HUES64 (cell line): ENCODE measurements around the gene KRT31.
"Not testable (repeated sequence)": the region's sequence is repeated elsewhere in the genome, so short reads cannot be mapped to it uniquely, and the experiment has no call there.

Experiments
- H3K27ac ChIP-seq: 2 replicates; pipeline ENCODE4 v1.7.0; 2013; ENCODE audit warnings: low read depth, low read length, inconsistent platforms
- H3K27me3 ChIP-seq: 2 replicates; pipeline ENCODE4 v1.6.1; 2013; ENCODE audit warnings: mild to moderate bottlenecking, low read length; ENCODE audit not compliant: insufficient read depth
- H3K36me3 ChIP-seq: 2 replicates; pipeline ENCODE4 v1.6.1; 2013; ENCODE audit warnings: mild to moderate bottlenecking, low read length; ENCODE audit not compliant: insufficient read depth
- H3K4me1 ChIP-seq: 2 replicates; pipeline ENCODE4 v1.6.1; 2013; ENCODE audit warnings: mild to moderate bottlenecking, low read length, moderate library complexity; ENCODE audit not compliant: insufficient read depth
- H3K4me3 ChIP-seq: 2 replicates; pipeline ENCODE4 v1.5.1; 2013; ENCODE audit warnings: mild to moderate bottlenecking, low read length, moderate library complexity
- H3K9ac ChIP-seq: 2 replicates; pipeline ENCODE4 v1.6.1; 2013; ENCODE audit warnings: mild to moderate bottlenecking, low read depth, low read length
- H3K9me3 ChIP-seq: 2 replicates; pipeline ENCODE4 v1.6.1; 2013; ENCODE audit warnings: low read depth, low read length; ENCODE audit not compliant: insufficient read depth
- WGBS: fragments of 150-250, 120-280 bp; methylation state at CpG from one replicate; pipeline ENCODE4 v1.1.7; 2013; ENCODE audit warnings: missing lambda C conversion rate; 5-methylcytosine and 5-hydroxymethylcytosine counted together

The KRT31 gene

GRCh38 chr17:41403404-41404023, 6.1 kb upstream of the KRT31 start:
- Histone ChIP-seq H3K4me1 (no peaks in the 10 kb centered on the region), H3K9ac (no peak overlapping the region), H3K27ac (no peak overlapping the region), H3K36me3 (no peaks in the 10 kb centered on the region), H3K9me3 (no peaks in the 10 kb centered on the region), H3K27me3 (no peaks in the 10 kb centered on the region), H3K4me3 (no peak overlapping the region)
- 91% methylated on average over 3 of the region's 4 CpGs for WGBS

- no peak overlapping the region for H3K4me3 ChIP-seq
- no peak overlapping the region for H3K27ac ChIP-seq
- no peaks in the 10 kb centered on the region for H3K4me1 ChIP-seq
- H3K9me3 ChIP-seq = no peaks in the 10 kb centered on the region
- WGBS = 95% methylated on average over 5 of the region's 5 CpGs
- no peak overlapping the region for H3K9ac ChIP-seq
- no peaks in the 10 kb centered on the region for H3K27me3 ChIP-seq
- no peaks in the 10 kb centered on the region for H3K36me3 ChIP-seq
These were observed 4.8 kb upstream of the KRT31 start for GRCh38 chr17:41402161-41402560.

GRCh38 chr17:41396340-41396739, 1.1 kb downstream of the KRT31 start:
- 96% methylated on average over 7 of the region's 7 CpGs for WGBS
- Histone ChIP-seq H3K9ac (no peak overlapping the region), H3K27ac (no peak overlapping the region), H3K36me3 (no peaks in the 10 kb centered on the region), H3K9me3 (no peaks in the 10 kb centered on the region), H3K27me3 (no peaks in the 10 kb centered on the region), H3K4me1 (no peaks in the 10 kb centered on the region), H3K4me3 (no peak overlapping the region)

GRCh38 chr17:41395611-41396010, 1.8 kb downstream of the KRT31 start:
- no peaks in the 10 kb centered on the region for H3K9me3 ChIP-seq
- WGBS = 86% methylated on average over 1 of the region's 1 CpG
- no peaks in the 10 kb centered on the region for H3K36me3 ChIP-seq
- no peaks in the 10 kb centered on the region for H3K27me3 ChIP-seq
- H3K9ac ChIP-seq = no peak overlapping the region
- no peaks in the 10 kb centered on the region for H3K4me1 ChIP-seq
- no peak overlapping the region for H3K4me3 ChIP-seq
- no peak overlapping the region for H3K27ac ChIP-seq

- H3K9ac ChIP-seq, H3K4me1 ChIP-seq, H3K27me3 ChIP-seq, H3K4me3 ChIP-seq, H3K27ac ChIP-seq, H3K36me3 ChIP-seq, H3K9me3 ChIP-seq: not testable (repeated sequence)
- 94% methylated on average over 9 of the region's 12 CpGs for WGBS
These were observed 2.4 kb downstream of the KRT31 start for GRCh38 chr17:41395044-41395443.

GRCh38 chr17:41394254-41394996, 3.0 kb downstream of the KRT31 start:
- H3K4me3 ChIP-seq = no peak overlapping the region

GRCh38 chr17:41393826-41394225, 3.6 kb downstream of the KRT31 start:
- H3K36me3 ChIP-seq = no peaks in the 10 kb centered on the region
- no peaks in the 10 kb centered on the region for H3K27me3 ChIP-seq
- H3K27ac ChIP-seq = no peak overlapping the region
- H3K9ac ChIP-seq = no peak overlapping the region
- 94% methylated on average over 10 of the region's 10 CpGs for WGBS
- no peaks in the 10 kb centered on the region for H3K9me3 ChIP-seq
- no peak overlapping the region for H3K4me3 ChIP-seq
- no peaks in the 10 kb centered on the region for H3K4me1 ChIP-seq

More at GRCh38 chr17:41394254-41394996, 3.0 kb downstream of the KRT31 start:
- no peaks in the 10 kb centered on the region for H3K27me3 ChIP-seq
- no peaks in the 10 kb centered on the region for H3K36me3 ChIP-seq
- H3K9ac ChIP-seq = no peak overlapping the region
- no peak overlapping the region for H3K27ac ChIP-seq
- H3K4me1 ChIP-seq = no peaks in the 10 kb centered on the region
- 95% methylated on average over 10 of the region's 10 CpGs for WGBS
- no peaks in the 10 kb centered on the region for H3K9me3 ChIP-seq

GRCh38 chr17:41393294-41393693, 4.1 kb downstream of the KRT31 start:
- 94% methylated on average over 5 of the region's 5 CpGs for WGBS

GRCh38 chr17:41392278-41392677, 5.1 kb downstream of the KRT31 start:
- WGBS = no CpG with 5 or more reads among the region's 1 CpG
- no peaks in the 10 kb centered on the region for H3K9me3 ChIP-seq
- no peaks in the 10 kb centered on the region for H3K4me1 ChIP-seq
- no peak overlapping the region for H3K4me3 ChIP-seq
- H3K36me3 ChIP-seq = no peaks in the 10 kb centered on the region
- no peaks in the 10 kb centered on the region for H3K27me3 ChIP-seq
- H3K27ac ChIP-seq = no peak overlapping the region
- no peak overlapping the region for H3K9ac ChIP-seq

More at GRCh38 chr17:41393294-41393693, 4.1 kb downstream of the KRT31 start:
- no peak overlapping the region for H3K27ac ChIP-seq
- H3K4me3 ChIP-seq = no peak overlapping the region
- no peaks in the 10 kb centered on the region for H3K27me3 ChIP-seq
- no peak overlapping the region for H3K9ac ChIP-seq
- no peaks in the 10 kb centered on the region for H3K36me3 ChIP-seq
- no peaks in the 10 kb centered on the region for H3K4me1 ChIP-seq
- H3K9me3 ChIP-seq = no peaks in the 10 kb centered on the region

GRCh38 chr17:41391535-41391934, 5.9 kb downstream of the KRT31 start:
- 0 out of 2 replicates have a peak, but pooled peaks cover under 1% of the 10 kb centered on the region for H3K9me3 ChIP-seq
- no peak overlapping the region for H3K27ac ChIP-seq
- H3K27me3 ChIP-seq = no peaks in the 10 kb centered on the region
- H3K4me1 ChIP-seq = no peaks in the 10 kb centered on the region
- H3K9ac ChIP-seq = no peak overlapping the region
- H3K36me3 ChIP-seq = no peaks in the 10 kb centered on the region
- no peak overlapping the region for H3K4me3 ChIP-seq
- 100% methylated on average over 2 of the region's 2 CpGs for WGBS

GRCh38 chr17:41390411-41390938, 6.9 kb downstream of the KRT31 start:
- Histone ChIP-seq H3K4me1 (no peaks in the 10 kb centered on the region), H3K4me3 (no peak overlapping the region), H3K9ac (no peak overlapping the region), H3K9me3 (0 out of 2 replicates have a peak, but pooled peaks cover 7% of the 10 kb centered on the region), H3K36me3 (no peaks in the 10 kb centered on the region), H3K27ac (no peak overlapping the region), H3K27me3 (no peaks in the 10 kb centered on the region)
- 89% methylated on average over 7 of the region's 7 CpGs for WGBS
